ENCODE measurements around the gene AFAP1L2.
A peak's percentile ranks its signal among the peaks of the same experiment; 100 is the strongest.
"Not testable (repeated sequence)": the region's sequence is repeated elsewhere in the genome, so short reads cannot be mapped to it uniquely, and the experiment has no call there.

Gene AFAP1L2

GRCh38 chr10:114336823-114337509 lies 67.3 kb downstream of the AFAP1L2 start:
- DNase-seq (ENCODE audit: low spot score): no peak

- no peak for DNase-seq (ENCODE audit: low spot score)
Observed at GRCh38 chr10:114335614-114336013, 68.7 kb downstream of the AFAP1L2 start.

GRCh38 chr10:114334301-114334700 lies 70.0 kb downstream of the AFAP1L2 start:
- no peak for DNase-seq (ENCODE audit: low spot score)

- DNase-seq (ENCODE audit: low spot score): not testable (repeated sequence)
Observed at GRCh38 chr10:114333441-114333840, 70.9 kb downstream of the AFAP1L2 start.

- DNase-seq (ENCODE audit: low spot score): no peak
Observed at GRCh38 chr10:114332301-114333192, 71.8 kb downstream of the AFAP1L2 start.

GRCh38 chr10:114329634-114330365 lies 74.5 kb downstream of the AFAP1L2 start:
- DNase-seq (ENCODE audit: low spot score): no peak

GRCh38 chr10:114328874-114329273 lies 75.4 kb downstream of the AFAP1L2 start:
- no peak for DNase-seq (ENCODE audit: low spot score)

- DNase-seq (ENCODE audit: low spot score): no peak
Observed at GRCh38 chr10:114328441-114328812, 75.9 kb downstream of the AFAP1L2 start.

- no peak for DNase-seq (ENCODE audit: low spot score)
Observed at GRCh38 chr10:114327537-114328440, 76.5 kb downstream of the AFAP1L2 start.

GRCh38 chr10:114326795-114327194 lies 77.5 kb downstream of the AFAP1L2 start:
- DNase-seq (ENCODE audit: low spot score): peak; percentile 13

GRCh38 chr10:114323023-114323422 lies 81.3 kb downstream of the AFAP1L2 start:
- DNase-seq (ENCODE audit: low spot score): no peak

- no peak for DNase-seq (ENCODE audit: low spot score)
Observed at GRCh38 chr10:114322344-114322743, 82.0 kb downstream of the AFAP1L2 start.

- no peak for DNase-seq (ENCODE audit: low spot score)
Observed at GRCh38 chr10:114320249-114321116, 83.8 kb downstream of the AFAP1L2 start.

GRCh38 chr10:114319406-114320248 lies 84.7 kb downstream of the AFAP1L2 start:
- no peak for DNase-seq (ENCODE audit: low spot score)

GRCh38 chr10:114316744-114317143 lies 87.6 kb downstream of the AFAP1L2 start:
- no peak for DNase-seq (ENCODE audit: low spot score)

GRCh38 chr10:114315566-114316420 lies 88.5 kb downstream of the AFAP1L2 start:
- DNase-seq (ENCODE audit: low spot score): no peak

- DNase-seq (ENCODE audit: low spot score): no peak
Observed at GRCh38 chr10:114313866-114314265, 90.4 kb downstream of the AFAP1L2 start.

- DNase-seq (ENCODE audit: low spot score): no peak
Observed at GRCh38 chr10:114313139-114313538, 91.2 kb downstream of the AFAP1L2 start.

Data from COLO829 (cell line).